Astrocyte (in vitro differentiated cells and primary cell): ENCODE results near the gene IQUB.

Source experiments
- EZH2 ChIP-seq: IDR thresholded peaks from 2 replicates; pipeline ENCODE4 v1.6.1; 2012; ENCODE audit warnings: mild to moderate bottlenecking, low read length, inconsistent platforms; ENCODE audit not compliant: insufficient read depth
- TF ChIP-seq, protein P1 (sequence below): IDR thresholded peaks from 2 replicates; pipeline ENCODE4 v1.5.1; 2011; ENCODE audit warnings: low read depth, mild to moderate bottlenecking, inconsistent platforms, low read length, moderate library complexity; ENCODE audit not compliant: insufficient read depth

DNA sequence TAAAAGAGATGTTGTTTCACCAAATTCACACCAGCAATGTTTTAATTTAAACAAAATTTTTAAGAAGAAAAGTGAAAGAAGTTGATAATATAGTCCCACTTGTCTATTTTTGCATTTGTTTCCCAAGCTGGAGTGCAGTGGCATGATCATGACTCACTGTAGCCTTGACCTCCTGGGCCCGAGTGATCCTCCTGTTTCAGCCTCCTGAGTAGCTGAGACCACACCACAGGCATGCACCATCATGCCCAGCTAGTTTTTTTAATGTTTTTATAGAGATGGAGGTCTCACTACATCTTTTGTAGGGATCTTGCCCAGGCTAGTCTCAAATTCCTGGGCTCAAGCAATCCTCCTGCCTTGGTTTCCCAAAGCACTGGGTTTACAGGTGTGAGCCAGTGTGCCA lies 37.3 kb upstream of the IQUB start:
- TF ChIP-seq, protein P1, sequence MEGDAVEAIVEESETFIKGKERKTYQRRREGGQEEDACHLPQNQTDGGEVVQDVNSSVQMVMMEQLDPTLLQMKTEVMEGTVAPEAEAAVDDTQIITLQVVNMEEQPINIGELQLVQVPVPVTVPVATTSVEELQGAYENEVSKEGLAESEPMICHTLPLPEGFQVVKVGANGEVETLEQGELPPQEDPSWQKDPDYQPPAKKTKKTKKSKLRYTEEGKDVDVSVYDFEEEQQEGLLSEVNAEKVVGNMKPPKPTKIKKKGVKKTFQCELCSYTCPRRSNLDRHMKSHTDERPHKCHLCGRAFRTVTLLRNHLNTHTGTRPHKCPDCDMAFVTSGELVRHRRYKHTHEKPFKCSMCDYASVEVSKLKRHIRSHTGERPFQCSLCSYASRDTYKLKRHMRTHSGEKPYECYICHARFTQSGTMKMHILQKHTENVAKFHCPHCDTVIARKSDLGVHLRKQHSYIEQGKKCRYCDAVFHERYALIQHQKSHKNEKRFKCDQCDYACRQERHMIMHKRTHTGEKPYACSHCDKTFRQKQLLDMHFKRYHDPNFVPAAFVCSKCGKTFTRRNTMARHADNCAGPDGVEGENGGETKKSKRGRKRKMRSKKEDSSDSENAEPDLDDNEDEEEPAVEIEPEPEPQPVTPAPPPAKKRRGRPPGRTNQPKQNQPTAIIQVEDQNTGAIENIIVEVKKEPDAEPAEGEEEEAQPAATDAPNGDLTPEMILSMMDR, result no peak
- no peak for TF ChIP-seq EZH2
